NCI-H1092 treated with DMSO at 0.1 percent for 48 hours (cell line): ENCODE data around the gene GLIS1.

Experiments used
- DNase-seq: peaks from one replicate; lab custom pipeline; 2025; lab: John Stamatoyannopoulos, UW

The GLIS1 gene

GRCh38 chr1:53592985-53593757 is 145.8 kb downstream of the GLIS1 start:
- no peak for DNase-seq

DNA sequence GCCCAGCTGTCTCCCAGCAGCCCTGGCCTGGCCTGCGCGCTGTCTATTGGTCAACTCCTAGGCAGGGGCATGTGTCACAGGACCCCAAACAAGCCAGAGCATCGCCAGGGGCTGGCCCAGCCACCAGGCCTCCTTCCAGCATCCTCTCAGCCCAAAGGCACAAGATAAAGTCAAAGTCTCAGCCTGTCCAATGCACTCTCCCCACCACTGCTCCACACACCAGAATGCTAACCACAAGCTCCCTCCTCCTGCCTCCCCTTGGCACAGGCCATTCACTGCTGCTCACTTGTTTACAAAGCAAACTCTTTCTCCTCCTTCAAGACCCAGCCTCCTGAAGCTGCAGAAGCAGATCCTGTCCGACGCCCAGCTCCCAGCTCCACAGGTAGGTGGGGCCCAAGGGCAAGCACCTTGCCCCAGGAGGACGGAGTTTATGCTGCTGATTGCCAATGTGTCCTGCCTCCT is 146.4 kb downstream of the GLIS1 start:
- DNase-seq, result no peak

GRCh38 chr1:53591924-53592323 is 147.0 kb downstream of the GLIS1 start:
- no peak for DNase-seq

- DNase-seq, result no peak
Measured at GRCh38 chr1:53590531-53591515, 148.1 kb downstream of the GLIS1 start.

- no peak for DNase-seq
Measured at GRCh38 chr1:53590104-53590503, 148.9 kb downstream of the GLIS1 start.

GRCh38 chr1:53589043-53589887 is 149.7 kb downstream of the GLIS1 start:
- DNase-seq, result no peak

- no peak for DNase-seq
Measured at GRCh38 chr1:53588053-53588779, 150.7 kb downstream of the GLIS1 start.

- DNase-seq, result no peak
Measured at GRCh38 chr1:53587252-53587988, 151.5 kb downstream of the GLIS1 start.

GRCh38 chr1:53586765-53587164 is 152.2 kb downstream of the GLIS1 start:
- no peak for DNase-seq

DNA sequence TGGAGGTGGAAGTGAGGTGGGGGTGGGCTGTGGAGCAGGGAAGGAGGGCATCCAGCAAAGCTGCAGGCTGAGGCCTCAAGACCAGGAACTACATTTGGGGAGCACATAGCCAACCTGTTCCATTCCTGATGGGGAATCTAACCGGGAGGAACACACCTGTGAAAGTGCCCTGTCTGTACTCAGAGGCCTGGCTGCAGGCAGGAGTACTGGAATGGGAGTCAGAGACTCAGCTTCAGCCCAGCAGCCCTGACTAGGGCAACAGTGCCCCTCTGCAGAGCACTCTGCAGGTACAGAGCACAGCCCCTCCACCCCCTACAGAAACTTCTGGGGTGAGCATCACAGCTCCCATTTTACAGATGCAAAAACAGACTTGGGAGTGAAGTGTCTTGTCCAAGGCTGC is 153.4 kb downstream of the GLIS1 start:
- no peak for DNase-seq

DNA sequence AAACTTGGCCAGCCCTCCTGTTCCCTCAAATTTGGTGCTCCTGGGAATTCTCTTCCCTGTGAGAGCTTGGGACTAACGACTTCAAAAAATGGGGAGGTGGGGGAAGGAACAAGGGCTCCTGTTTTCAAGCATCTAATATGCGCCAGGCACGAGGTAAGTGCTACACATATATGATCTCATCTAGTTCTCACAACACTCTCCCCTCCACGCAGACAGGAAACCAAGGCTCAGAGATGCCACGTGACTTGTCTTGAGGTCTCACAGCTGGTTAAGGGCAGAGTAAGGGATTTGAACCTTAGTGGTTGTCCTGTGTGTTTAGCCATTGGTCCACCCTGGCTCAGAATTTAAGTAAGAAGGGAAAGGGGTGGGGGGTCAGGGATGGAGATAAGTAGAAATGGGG is 153.8 kb downstream of the GLIS1 start:
- DNase-seq, result no peak

DNA sequence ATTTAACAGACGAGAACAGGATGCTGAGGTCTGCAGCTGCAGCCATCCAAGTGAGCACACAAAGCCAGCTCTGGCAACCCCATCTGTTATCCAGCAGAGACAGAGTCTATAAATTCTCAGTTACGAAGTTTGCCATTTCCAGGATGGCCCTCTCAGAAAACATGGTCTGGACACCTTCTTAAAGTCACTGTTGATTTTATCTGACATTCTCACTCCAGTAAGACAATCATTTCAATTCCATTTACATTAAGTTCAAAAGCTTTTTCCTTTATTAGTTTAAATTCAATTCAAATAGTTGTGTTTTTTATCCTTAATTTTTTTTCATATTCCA is 154.2 kb downstream of the GLIS1 start:
- DNase-seq, result no peak

DNA sequence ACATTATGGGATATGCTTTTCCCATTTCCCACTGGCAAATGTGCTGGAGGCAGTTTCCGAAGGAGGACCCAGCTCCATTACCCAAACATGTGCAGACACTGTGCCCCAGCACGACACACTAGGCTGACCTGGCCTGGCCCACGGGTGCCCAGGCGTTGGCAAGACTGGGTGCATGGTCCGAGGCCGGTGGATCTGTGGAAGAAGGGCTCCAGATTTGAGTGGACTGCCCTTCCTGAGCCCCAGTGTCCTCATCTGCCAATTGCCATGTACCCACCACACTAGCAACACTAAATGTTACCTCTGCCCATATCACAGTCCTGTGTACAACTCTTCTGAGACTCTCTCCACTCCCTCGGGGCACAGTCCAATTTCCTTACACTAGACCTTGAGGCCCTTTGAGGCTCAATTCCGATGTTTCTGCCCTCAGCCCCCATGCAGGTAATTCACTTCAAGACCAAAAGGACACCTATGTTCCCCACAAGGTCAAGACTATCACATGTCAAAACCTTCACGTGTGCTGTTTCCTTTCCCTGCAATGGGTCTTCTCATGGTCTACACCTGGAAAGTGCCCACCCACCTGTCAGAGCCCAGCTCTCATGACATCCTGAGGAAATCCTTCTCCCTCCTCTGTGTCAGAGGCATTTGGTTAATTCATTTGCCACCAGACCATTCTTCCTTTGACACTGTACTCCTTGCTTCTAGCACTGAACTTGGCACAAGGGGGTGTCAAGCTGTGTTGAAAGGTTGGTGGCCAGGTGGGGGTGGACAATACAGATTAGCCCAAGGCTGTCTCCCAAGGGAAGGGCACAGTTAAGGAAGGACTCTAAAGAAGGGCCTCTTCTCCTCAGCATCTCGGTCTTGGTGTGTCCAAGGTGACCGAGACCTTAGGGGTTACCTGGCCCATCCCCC is 154.8 kb downstream of the GLIS1 start:
- DNase-seq, result no peak

GRCh38 chr1:53583021-53583867 is 155.7 kb downstream of the GLIS1 start:
- DNase-seq, result no peak

- no peak for DNase-seq
Measured at GRCh38 chr1:53582211-53583020, 156.5 kb downstream of the GLIS1 start.

DNA sequence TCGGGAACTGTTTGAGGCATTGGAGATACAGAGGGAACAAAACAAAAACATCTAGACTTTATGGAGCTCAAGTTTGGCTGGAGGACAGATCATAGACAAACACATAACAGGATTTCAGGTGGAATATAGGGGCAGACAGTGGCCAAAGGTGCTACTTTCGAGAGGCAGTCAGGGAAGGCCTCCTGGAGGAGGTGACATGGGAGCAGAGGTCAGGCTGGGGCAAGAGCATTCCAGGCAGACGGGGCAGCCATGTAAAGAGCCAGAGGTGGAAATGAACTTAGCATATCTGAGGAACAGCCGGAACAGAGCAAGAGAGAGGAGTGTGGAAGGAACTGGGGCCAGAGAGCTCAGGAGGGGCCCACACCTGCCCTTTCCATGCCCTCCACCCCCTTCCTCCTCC is 157.5 kb downstream of the GLIS1 start:
- DNase-seq, result no peak

DNA sequence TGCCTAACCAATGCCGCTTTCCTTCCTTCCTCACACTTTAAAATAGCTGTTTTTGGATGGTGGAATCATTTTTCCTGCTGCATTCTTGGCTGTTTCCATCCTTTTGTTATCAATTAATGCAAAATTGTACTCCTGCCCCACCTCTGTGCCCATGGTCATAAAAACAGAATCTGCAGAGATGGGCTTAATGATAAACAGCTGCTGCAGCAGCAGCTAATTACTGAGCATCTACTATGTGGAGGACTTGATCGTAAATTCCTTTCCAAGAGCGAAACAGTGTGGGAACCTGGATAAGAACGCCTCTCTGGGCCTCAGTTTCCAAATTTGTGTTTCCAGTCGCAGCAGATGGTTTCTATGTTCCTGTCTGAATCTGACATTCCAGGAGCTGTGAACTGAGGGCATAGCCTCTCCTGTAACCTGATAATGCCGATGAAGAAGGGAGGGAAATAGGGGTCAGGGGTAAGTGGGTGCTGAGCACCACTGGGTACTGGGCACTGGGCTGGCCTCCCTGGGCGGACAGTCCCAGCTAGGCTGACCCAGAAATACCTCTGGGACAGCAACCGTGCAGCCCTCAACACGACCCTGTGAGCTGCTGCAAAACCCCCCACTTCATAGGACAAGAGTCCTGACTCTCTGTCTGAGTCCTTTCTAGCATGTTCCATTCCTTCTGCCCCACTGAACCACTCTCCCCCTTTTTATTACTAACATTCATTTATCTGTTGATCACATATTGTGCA is 158.1 kb downstream of the GLIS1 start:
- DNase-seq, result no peak
